ENCODE measurements around the gene EREG.

GRCh38 chr4:74374128-74374527, 9.2 kb downstream of the EREG start:
- TF ChIP-seq POLR2A (IDR thresholded peaks at IDR 0.05; ENCODE audit: low read length), result no peak
- no peak for TF ChIP-seq GATA1 (IDR thresholded peaks at IDR 0.05; ENCODE audit: low read depth, low read length)
